OCI-LY1 (cell line): ENCODE measurements around the gene TSHZ3.

Experiments
- H2AFZ ChIP-seq: fragments of 200-600 bp; sonication (generic), shearing (Covaris generic); 2 replicates; pipeline ENCODE4 v1.6.0; 2014; ENCODE audit warnings: antibody characterized with exemption, mild to moderate bottlenecking, low read length
- H3F3A ChIP-seq: fragments of 200-600 bp; sonication (generic), shearing (Covaris generic); 2 replicates; pipeline ENCODE4 v1.6.0; 2014; ENCODE audit warnings: mild to moderate bottlenecking, antibody characterized with exemption, low read length, moderate library complexity; ENCODE audit not compliant: insufficient read depth
- H3K27ac ChIP-seq: fragments of 200-600 bp; sonication (generic); 2 replicates; pipeline ENCODE4 v1.5.1; 2014; ENCODE audit warnings: low read length, mixed run types, mild to moderate bottlenecking, low read depth; ENCODE audit not compliant: poor library complexity, severe bottlenecking
- H3K27me3 ChIP-seq: fragments of 200-600 bp; sonication (generic); 2 replicates; pipeline ENCODE4 v1.6.0; 2014; ENCODE audit warnings: antibody characterized with exemption, mild to moderate bottlenecking, low read length, moderate library complexity; ENCODE audit not compliant: insufficient read depth
- H3K36me3 ChIP-seq: fragments of 200-600 bp; sonication (generic); 2 replicates; pipeline ENCODE4 v1.6.1; 2014; ENCODE audit warnings: mild to moderate bottlenecking, antibody characterized with exemption, low read length, moderate library complexity, mixed read lengths; ENCODE audit not compliant: insufficient read depth
- H3K4me1 ChIP-seq: fragments of 200-600 bp; sonication (generic); 2 replicates; pipeline ENCODE4 v1.5.1; 2014; ENCODE audit warnings: mild to moderate bottlenecking, low read length, moderate library complexity; ENCODE audit not compliant: insufficient read depth, severe bottlenecking
- H3K4me2 ChIP-seq: fragments of 200-600 bp; sonication (generic), shearing (Covaris generic); 2 replicates; pipeline ENCODE4 v1.6.1; 2014; ENCODE audit warnings: low read length
- H3K4me3 ChIP-seq: fragments of 200-600 bp; sonication (generic); 2 replicates; pipeline ENCODE4 v1.5.1; 2014; ENCODE audit warnings: low read length, low read depth, mild to moderate bottlenecking, mixed read lengths; ENCODE audit not compliant: poor library complexity, severe bottlenecking
- H3K79me2 ChIP-seq: fragments of 200-600 bp; shearing (Covaris generic); 2 replicates; pipeline ENCODE4 v1.6.1; 2016; ENCODE audit warnings: mixed run types, low read length, mixed read lengths; ENCODE audit not compliant: insufficient read depth
- H3K9ac ChIP-seq: fragments of 200-600 bp; sonication (generic), shearing (Covaris generic); 2 replicates; pipeline ENCODE4 v1.6.1; 2014; ENCODE audit warnings: mild to moderate bottlenecking, low read length, mixed read lengths
- H3K9me2 ChIP-seq: fragments of 200-600 bp; sonication (generic), shearing (Covaris generic); 2 replicates; pipeline ENCODE4 v1.6.1; 2014; ENCODE audit warnings: low read depth, mild to moderate bottlenecking, low read length, mixed read lengths
- H3K9me3 ChIP-seq: fragments of 200-600 bp; shearing (Covaris generic); 2 replicates; pipeline ENCODE4 v1.6.1; 2014; ENCODE audit warnings: low read length, mixed read lengths
- H4K20me1 ChIP-seq: fragments of 200-600 bp; sonication (generic), shearing (Covaris generic); 2 replicates; pipeline ENCODE4 v1.6.0; 2016; ENCODE audit warnings: mild to moderate bottlenecking, low read length; ENCODE audit not compliant: insufficient read depth
- EZH2 ChIP-seq: fragments of 200-600 bp; sonication (generic), shearing (Covaris generic); IDR thresholded peaks from 2 replicates; pipeline ENCODE4 v1.8.0; 2017; ENCODE audit warnings: borderline replicate concordance, mixed run types, mild to moderate bottlenecking, antibody characterized with exemption, low read length, moderate library complexity, mixed read lengths
- TF ChIP-seq, protein P1 (sequence below): fragments of 200-600 bp; sonication (generic), shearing (Covaris generic); IDR thresholded peaks from 2 replicates; pipeline ENCODE4 v1.5.1; 2017; ENCODE audit warnings: mild to moderate bottlenecking, antibody characterized with exemption, low read length, moderate library complexity, mixed read lengths

TSHZ3 gene

DNA sequence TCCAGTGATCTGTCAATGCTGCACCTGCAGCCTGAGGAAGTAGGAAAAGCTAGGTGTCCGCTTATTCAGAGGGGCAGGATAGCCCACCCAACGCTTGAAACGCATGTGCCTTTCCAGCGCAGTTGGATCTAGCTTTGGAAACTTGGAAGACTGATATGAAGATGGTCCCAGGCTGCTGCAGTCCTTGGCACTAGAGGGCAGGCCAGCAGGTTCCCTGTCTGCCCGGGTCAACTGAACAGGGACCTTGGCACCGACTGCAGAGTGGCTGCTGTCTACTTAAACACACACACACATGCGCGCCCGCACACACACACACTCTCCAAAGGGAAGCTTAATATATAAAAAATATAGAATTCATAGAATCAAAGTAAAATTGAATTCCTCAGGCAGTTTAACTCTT lies 100.0 kb downstream of the TSHZ3 start:
- H3K9me2 ChIP-seq, result no peaks in the 10 kb centered on the region
- H3K4me3 ChIP-seq, result no peak overlapping the region
- H3K9ac ChIP-seq, result no peak overlapping the region
- H3K9me3 ChIP-seq, result no peaks in the 10 kb centered on the region
- H3K4me2 ChIP-seq, result no peak overlapping the region
- H3K36me3 ChIP-seq, result no peaks in the 10 kb centered on the region
- H3F3A ChIP-seq, result no peaks in the 10 kb centered on the region
- no peaks in the 10 kb centered on the region for H4K20me1 ChIP-seq
- H3K79me2 ChIP-seq, result no peaks in the 10 kb centered on the region
- TF ChIP-seq, protein P1, sequence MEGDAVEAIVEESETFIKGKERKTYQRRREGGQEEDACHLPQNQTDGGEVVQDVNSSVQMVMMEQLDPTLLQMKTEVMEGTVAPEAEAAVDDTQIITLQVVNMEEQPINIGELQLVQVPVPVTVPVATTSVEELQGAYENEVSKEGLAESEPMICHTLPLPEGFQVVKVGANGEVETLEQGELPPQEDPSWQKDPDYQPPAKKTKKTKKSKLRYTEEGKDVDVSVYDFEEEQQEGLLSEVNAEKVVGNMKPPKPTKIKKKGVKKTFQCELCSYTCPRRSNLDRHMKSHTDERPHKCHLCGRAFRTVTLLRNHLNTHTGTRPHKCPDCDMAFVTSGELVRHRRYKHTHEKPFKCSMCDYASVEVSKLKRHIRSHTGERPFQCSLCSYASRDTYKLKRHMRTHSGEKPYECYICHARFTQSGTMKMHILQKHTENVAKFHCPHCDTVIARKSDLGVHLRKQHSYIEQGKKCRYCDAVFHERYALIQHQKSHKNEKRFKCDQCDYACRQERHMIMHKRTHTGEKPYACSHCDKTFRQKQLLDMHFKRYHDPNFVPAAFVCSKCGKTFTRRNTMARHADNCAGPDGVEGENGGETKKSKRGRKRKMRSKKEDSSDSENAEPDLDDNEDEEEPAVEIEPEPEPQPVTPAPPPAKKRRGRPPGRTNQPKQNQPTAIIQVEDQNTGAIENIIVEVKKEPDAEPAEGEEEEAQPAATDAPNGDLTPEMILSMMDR, result no peak
- no peak for TF ChIP-seq EZH2
- H3K27ac ChIP-seq, result no peak overlapping the region
- H3K27me3 ChIP-seq, result no peaks in the 10 kb centered on the region
- H2AFZ ChIP-seq, result no peak overlapping the region
- no peaks in the 10 kb centered on the region for H3K4me1 ChIP-seq

DNA sequence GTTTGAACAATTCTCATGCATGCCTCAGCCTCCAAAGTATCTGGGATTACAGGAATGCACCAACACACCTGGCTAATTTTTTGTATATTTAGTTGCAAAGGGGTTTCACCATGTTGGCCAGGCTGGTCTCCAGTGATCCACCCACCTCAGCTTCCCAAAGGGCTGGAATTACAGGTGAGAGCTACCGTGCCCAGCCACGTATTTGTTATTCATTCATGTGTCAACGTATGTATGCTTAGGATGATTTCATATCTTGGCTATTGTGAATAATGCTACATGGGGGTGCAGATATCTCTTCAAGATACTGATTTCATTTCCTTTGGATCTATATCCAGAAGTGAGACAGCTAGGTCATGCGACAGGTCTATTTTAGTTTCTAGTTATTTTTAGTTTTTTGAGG lies 113.4 kb downstream of the TSHZ3 start:
- no peaks in the 10 kb centered on the region for H3F3A ChIP-seq
- H3K9ac ChIP-seq, result no peak overlapping the region
- no peak overlapping the region for H3K27ac ChIP-seq
- H3K36me3 ChIP-seq, result no peaks in the 10 kb centered on the region
- H3K9me3 ChIP-seq, result no peaks in the 10 kb centered on the region
- no peaks in the 10 kb centered on the region for H3K79me2 ChIP-seq
- H2AFZ ChIP-seq, result no peak overlapping the region
- no peaks in the 10 kb centered on the region for H3K27me3 ChIP-seq
- no peaks in the 10 kb centered on the region for H3K4me1 ChIP-seq
- H3K4me2 ChIP-seq, result no peak overlapping the region
- no peak for TF ChIP-seq EZH2
- TF ChIP-seq, protein P1, result no peak
- H3K9me2 ChIP-seq, result peaks cover 3% of the 10 kb centered on the region; the same call in 1 of the 2 replicates
- no peak overlapping the region for H3K4me3 ChIP-seq
- H4K20me1 ChIP-seq, result no peaks in the 10 kb centered on the region

DNA sequence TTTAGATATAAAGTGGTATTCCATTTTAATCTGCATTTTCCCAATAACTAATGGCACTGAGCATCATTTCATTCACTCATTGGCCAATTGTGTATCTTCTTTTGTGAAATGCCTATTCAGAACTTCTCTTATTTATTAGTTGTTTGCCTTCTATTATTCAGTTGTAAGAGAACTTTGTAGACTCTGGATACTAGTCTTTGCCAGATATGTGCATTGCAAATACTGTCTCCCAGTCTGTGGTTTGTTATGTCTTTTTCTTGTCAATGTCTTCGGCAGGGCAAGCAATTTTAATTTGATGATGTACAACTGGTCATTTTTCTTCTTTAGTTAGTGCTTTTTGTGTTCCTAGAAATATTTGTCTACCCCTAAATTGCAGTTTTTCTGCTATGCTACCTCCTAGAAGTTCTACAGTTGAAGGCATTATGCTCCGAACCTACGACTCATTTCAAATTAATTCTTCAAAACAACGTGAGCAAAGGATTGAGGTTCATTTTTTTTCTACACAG lies 115.9 kb downstream of the TSHZ3 start:
- Histone ChIP-seq H3K9me2 (peaks cover 3% of the 10 kb centered on the region; the same call in 1 of the 2 replicates), H4K20me1 (no peaks in the 10 kb centered on the region), H3K9me3 (no peaks in the 10 kb centered on the region), H3K9ac (no peak overlapping the region), H3F3A (no peaks in the 10 kb centered on the region), H3K4me2 (no peak overlapping the region), H3K36me3 (no peaks in the 10 kb centered on the region), H3K27ac (no peak overlapping the region), H3K79me2 (no peaks in the 10 kb centered on the region), H2AFZ (no peak overlapping the region), H3K27me3 (no peaks in the 10 kb centered on the region), H3K4me3 (no peak overlapping the region), H3K4me1 (no peaks in the 10 kb centered on the region)
- TF ChIP-seq, protein P1, result no peak
- no peak for TF ChIP-seq EZH2
